ENCODE data around the gene TENM4. TPM values are rescaled to one million over a fixed set of nuclear protein-coding genes. Genes with fewer than 3 reads are reported as not detected.

The TENM4 gene
- total RNA-seq, 1 experiment from 2014 or later: 0.39 TPM

- TF ChIP-seq TCF7L2 (IDR thresholded peaks at IDR 0.05; ENCODE audit: low read depth, low read length) (no peak), REST (IDR thresholded peaks at IDR 0.05; ENCODE audit: insufficient read depth in 1 of 2, low read depth in 2 of 2, low read length in 1 of 2) (no peak), SIN3A (IDR thresholded peaks at IDR 0.05; ENCODE audit: borderline replicate concordance, insufficient read depth, low read depth, low read length) (no peak), POLR2AphosphoS5 (IDR thresholded peaks at IDR 0.05; ENCODE audit: low read depth, low read length) (no peak), CTCF (IDR thresholded peaks at IDR 0.05) (no peak)
- intact Hi-C loops (cut with micrococcal nuclease; ENCODE audit: unreplicated experiment) (no loop called here), in situ Hi-C loops (cut with HindIII; ENCODE audit: low pct_unique_long_range_greater_than_20kb, low sequenced_read_pairs) (no loop called here)
- Histone ChIP-seq H3K4me3 (ENCODE audit: low read depth in 2 of 2, low read length in 2 of 2) (no peak overlapping the region), H3K36me3 (ENCODE audit: control insufficient read depth, insufficient read depth, low read length) (no peaks in the 10 kb centered on the region), H3K4me1 (ENCODE audit: control insufficient read depth, insufficient read depth, low read length) (no peaks in the 10 kb centered on the region), H3K27me3 (ENCODE audit: control insufficient read depth, insufficient read depth, low read length) (peaks cover 2% of the 10 kb centered on the region; the same call in 1 of the 2 replicates), H3K9me3 (ENCODE audit: control insufficient read depth, insufficient read depth, low read depth, low read length) (no peaks in the 10 kb centered on the region), H3K27ac (ENCODE audit: low read length) (no peak overlapping the region)
- no peak for ATAC-seq
- POLR2A ChIA-PET: no interaction called here
- CTCF ChIA-PET: no interaction called here
- DNase-seq (ENCODE audit: low read depth, low spot score): no peak
- BruUV-seq (replicated peaks): no TSS peak
These were observed 699.1 kb downstream of the TENM4 start for GRCh38 chr11:78741741-78742140.

GRCh38 chr11:78740199-78741071 lies 700.4 kb downstream of the TENM4 start:
- H3K4me3 ChIP-seq (ENCODE audit: low read depth in 2 of 2, low read length in 2 of 2): no peak overlapping the region
- DNase-seq (ENCODE audit: low read depth, low spot score): no peak
- ATAC-seq: no peak
- peaks cover 2% of the 10 kb centered on the region; the same call in 1 of the 2 replicates for H3K27me3 ChIP-seq (ENCODE audit: control insufficient read depth, insufficient read depth, low read length)
- H3K36me3 ChIP-seq (ENCODE audit: control insufficient read depth, insufficient read depth, low read length): no peaks in the 10 kb centered on the region
- POLR2A ChIA-PET: no interaction called here
- no peaks in the 10 kb centered on the region for H3K9me3 ChIP-seq (ENCODE audit: control insufficient read depth, insufficient read depth, low read depth, low read length)
- CTCF ChIA-PET: no interaction called here
- no peak for TF ChIP-seq REST (IDR thresholded peaks at IDR 0.05; ENCODE audit: insufficient read depth in 1 of 2, low read depth in 2 of 2, low read length in 1 of 2)
- TF ChIP-seq TCF7L2 (IDR thresholded peaks at IDR 0.05; ENCODE audit: low read depth, low read length): no peak
- TF ChIP-seq POLR2AphosphoS5 (IDR thresholded peaks at IDR 0.05; ENCODE audit: low read depth, low read length): no peak
- no peak for TF ChIP-seq CTCF (IDR thresholded peaks at IDR 0.05)
- no peak for TF ChIP-seq SIN3A (IDR thresholded peaks at IDR 0.05; ENCODE audit: borderline replicate concordance, insufficient read depth, low read depth, low read length)
- in situ Hi-C loops (cut with HindIII; ENCODE audit: low pct_unique_long_range_greater_than_20kb, low sequenced_read_pairs) (no loop called here), intact Hi-C loops (cut with micrococcal nuclease; ENCODE audit: unreplicated experiment) (no loop called here)
- no TSS peak for BruUV-seq (replicated peaks)
- H3K4me1 ChIP-seq (ENCODE audit: control insufficient read depth, insufficient read depth, low read length): no peaks in the 10 kb centered on the region
- no peak overlapping the region for H3K27ac ChIP-seq (ENCODE audit: low read length)
